NCI-H2171 (cell line): ENCODE results near the gene TMEM209.
"Not testable (repeated sequence)": the region's sequence is repeated elsewhere in the genome, so short reads cannot be mapped to it uniquely, and the experiment has no call there.

Experiments used
- DNase-seq: peaks from one replicate; lab custom pipeline; 2025; lab: John Stamatoyannopoulos, UW

TMEM209 gene

DNA sequence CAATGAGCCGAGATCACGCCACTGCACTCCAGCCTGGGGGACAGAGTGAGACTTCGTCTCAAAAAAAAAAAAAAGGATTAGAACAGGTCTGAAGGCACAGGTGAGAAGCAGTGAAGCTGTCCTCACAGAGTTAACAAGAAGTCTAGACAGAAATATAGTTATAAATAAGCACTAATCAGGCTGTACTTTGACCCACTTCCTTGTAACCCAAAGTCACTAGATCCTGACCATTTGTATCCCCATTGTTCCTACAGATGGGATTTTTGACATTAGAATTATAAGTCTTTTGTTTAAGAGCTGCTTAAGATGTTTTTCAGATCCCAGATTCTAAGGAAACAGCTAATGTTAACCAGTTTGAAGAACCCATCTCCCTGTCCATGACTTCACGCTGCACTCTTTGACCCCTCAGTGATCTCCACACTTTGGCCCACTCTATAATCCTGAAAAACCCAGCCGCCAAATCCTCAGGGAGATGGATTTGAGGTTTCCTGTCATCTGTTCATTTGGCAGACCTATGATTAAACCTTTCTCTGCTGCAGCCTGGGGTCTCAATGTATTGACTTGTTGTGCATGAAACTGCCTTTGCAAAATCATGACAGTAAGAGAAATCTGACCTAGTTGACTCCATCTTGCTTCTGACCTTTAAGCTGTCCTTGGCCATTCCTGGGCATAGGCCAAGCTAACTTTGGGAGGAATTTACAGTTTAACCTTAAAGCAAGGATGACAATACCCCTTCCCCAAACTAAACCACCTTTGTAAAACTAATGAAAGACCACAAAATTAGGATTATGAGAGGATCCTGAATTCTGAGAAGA is 13.8 kb upstream of the TMEM209 start:
- DNase-seq, result no peak

DNA sequence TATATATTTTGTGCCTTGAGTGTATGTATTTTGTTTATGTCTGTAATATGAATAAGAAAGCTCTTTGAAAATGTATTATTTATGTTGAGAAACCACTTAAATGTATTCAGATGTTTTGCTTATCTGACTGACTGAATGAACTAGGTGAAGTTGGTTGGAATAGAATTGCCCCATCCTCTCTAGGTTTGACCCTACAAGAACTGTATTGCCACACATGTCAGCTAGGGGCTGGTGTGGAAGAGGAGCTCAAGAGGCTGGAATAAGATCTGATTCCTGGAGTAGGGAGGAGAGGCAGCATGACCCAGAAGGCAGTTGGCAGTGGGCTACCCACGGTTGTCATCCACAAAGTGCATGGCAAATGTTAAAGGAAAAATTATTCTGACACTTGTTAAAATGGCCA is 11.5 kb upstream of the TMEM209 start:
- DNase-seq, result no peak

DNA sequence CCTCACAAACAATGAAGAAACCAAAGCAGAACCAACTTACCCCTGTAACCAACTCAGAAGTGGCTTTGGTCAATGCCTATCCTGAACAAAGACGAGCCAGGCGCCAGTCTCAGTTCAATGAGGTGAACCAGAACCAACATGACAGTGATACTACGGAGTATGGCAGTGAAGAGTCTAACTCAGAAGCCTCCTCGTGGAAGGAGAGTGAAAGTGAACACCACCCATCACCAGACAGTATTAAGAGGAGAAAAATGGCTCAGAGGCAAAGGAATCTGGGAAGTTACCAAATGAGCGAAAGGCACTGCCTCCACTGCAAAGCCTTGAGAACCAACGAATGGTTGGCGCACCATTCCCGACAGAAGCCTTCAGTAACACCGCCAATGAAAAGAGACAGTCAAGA is 10.8 kb upstream of the TMEM209 start:
- no peak for DNase-seq

DNA sequence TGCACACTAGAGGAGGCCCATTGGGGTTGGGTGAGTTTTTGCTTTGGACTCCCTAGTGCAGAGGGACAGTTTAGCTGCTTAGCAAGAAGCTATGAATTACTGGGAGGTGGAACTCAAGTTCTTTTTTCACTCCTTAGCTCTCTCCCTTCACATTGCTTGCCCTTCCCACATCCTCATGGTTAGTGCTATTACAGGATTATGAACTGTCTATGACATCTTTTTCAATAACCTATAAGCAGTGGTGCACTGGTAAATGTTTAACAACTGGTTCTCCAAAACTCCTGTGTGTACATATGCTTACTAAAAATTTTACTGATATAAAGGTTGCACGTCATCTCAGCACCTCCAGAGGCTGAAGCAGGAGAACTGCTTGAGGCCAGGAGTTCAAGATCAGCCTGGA is 8.6 kb upstream of the TMEM209 start:
- no peak for DNase-seq

DNA sequence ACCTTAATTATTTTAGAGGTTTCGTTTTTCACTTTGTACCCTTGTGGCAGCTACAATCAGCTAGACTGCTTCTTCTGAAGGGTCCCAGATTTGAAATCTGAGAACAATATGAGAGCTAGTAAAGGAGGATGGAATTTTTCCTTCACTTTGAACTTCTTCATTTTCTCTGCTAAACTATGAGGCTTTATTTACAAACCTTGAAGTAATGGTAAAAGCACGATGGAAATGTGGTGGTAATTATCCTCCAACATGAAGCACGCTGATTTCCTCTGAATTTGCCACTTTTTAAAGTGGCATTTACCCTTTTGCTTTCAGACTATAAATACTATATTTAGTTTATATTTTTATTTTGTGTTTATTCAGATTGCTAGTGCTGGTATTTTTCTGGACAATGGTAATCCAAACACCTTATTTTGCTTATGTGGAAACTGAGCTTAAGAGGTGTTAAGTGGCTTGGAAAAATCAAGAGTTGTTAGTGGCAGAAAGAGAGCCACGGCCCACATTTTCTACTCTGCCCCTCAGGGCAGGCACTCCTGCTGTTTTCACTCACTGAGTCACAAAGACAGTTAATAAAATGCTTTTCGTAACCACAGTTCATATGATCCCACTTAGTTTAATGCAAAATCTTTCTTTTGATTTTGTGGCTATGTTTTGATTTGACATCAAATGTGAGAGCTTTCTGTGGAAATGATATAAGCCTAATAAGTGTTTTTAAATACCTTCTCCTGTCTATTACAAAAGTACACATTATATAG is 5.2 kb upstream of the TMEM209 start:
- DNase-seq, result no peak

DNA sequence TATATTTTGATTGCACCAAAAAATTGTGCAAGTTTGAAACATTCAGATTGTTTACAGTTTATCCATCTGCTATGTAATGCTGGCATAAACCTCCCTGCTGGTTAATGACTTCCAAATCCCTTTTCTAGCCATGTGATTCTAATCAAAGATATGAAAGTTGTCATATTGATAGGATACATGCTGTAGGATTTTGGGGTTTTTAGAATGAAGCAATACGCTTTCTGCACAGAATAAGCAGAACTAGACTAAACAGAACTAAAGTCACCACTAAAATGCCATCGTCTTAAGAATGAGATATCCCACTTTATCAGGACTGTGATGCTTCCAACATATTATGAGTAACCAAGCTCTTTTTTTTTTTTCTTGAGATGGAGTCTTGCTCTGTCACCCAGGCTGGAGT is 3.3 kb upstream of the TMEM209 start:
- DNase-seq, result no peak

DNA sequence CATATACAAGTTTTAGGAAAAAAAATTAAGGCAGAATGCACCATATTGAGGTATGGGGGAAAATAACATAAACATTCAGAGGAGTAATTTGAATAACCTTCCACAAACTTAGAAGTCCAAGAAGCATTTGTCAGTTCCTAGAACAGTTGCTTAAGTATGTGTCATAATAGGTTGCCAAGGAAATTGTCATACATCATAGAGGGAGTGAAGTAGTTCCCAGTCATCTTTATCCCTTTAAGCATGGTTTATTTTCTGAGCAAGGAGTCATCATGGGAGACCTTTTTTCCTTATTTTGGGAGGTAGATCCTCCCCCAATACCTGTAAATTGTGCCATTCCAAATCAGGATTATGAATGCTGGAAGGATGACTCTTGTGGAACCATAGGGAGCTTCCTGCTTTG is 2.4 kb upstream of the TMEM209 start, which contains the start of gene SSMEM1:
TSS of gene SSMEM1 (plus strand) at position 219 of the 400 bp plus-strand sequence. CDS start at position 270, 51 bp downstream.
- DNase-seq, result no peak

DNA sequence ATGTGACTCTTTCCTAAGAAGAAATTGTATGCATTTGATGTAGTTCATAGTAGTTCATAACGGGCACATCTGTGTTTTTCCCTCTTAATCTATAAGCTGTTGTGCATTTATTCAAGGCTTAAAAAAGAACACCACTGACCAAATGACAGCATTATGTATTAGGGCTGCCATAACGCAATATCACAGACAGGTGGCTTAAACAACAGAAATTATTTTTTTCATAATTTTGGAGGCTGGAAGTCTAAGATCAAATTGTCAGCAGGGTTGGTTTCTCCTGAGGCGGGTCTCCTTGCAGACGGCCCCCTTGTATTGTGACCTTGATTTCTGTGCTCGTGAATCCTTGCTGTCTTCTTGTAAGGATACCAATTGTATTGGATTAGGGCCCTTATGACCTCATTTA is 1.8 kb upstream of the TMEM209 start:
- no peak for DNase-seq

DNA sequence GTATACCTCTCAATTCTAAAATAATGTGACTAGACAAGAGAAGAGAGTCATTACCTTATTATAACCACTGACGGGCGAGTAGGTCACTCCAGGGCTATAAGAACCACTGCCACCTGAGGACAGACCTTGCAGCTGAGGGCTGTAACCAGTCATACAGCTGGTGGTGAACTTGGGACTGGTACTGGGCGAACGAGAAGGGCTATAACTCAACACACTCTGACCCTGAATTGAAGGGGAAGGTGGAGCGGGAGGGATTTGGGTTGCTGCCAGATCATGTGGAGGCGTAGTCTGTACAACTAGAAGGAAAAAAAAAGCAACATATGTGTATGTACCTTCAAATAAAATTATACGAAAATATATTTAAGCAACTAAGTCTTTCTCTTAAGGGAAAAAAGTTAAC is 3.4 kb downstream of the TMEM209 start:
- no peak for DNase-seq

DNA sequence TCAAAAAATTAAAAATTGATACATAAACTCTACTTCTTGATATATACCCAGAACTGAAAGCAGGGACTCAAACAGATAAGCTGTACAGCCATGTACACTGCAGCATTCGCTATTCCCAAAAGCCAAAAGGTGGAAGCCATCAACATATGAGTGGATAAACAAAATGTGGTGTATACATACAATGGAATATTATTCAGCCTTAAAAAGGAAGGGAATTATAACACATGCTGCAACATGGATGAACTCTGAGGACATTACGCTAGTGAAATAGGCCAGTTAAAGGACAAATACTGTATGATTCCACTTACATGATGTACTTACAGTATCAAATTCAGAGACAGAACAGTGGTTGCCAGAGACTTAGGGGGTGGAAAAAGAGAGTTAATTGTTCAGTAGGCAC is 8.1 kb downstream of the TMEM209 start:
- no peak for DNase-seq

DNA sequence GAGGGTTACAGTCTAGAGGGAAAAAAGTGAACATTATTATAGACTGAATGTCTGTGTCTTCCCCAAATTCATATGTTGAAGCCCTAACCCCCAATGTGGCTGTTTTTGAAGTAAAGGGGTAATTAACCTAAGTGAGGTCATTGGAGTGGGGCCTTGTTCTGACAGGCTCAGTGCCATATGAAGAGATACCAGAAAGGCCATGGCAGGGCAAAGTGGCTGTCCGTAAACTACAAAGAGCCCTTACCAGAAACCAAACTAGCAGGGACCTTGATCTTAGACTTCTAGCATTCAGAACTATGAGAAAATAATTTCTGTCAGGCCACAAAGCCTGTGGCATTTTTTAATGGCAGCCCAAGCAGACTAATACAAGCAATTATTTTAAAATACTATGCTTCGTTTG is 8.7 kb downstream of the TMEM209 start:
- DNase-seq, result no peak

DNA sequence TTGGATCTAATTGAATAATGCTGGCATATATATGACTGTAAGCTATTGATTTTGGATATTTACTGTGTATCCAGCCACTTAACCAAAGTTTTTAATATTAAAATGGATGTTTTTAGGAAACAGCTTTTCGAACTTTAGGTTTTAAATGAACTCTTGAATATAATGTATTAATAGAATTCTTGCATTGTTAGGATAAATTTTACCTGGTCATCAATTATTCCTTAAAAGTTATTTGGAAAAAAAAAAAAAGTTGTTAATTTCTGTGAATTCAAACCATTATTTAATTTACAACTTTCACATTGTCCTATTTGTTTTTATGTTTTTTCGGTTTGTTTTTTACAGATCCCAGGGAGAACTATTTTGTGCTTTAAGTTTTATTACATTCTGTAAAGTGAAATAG is 9.8 kb downstream of the TMEM209 start:
- DNase-seq, result no peak

DNA sequence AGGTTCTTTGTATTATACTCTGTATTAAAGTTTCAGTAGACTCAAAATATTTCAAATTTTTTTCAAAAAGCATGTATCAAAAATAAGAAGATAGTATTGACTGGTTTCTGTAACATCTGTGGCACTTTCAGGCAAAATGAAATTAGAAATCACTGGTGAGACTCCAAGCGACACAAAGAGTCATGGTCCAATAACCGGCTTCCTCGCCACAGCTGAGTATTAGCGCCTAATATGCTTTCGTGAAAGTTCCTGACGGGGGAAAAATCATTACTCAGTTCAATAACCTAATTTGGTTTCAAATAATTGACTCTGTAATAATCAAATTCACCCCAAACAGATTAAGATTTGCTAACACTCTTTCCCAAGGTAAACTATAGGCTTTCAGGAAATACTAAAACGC is 13.4 kb downstream of the TMEM209 start:
- DNase-seq, result no peak

DNA sequence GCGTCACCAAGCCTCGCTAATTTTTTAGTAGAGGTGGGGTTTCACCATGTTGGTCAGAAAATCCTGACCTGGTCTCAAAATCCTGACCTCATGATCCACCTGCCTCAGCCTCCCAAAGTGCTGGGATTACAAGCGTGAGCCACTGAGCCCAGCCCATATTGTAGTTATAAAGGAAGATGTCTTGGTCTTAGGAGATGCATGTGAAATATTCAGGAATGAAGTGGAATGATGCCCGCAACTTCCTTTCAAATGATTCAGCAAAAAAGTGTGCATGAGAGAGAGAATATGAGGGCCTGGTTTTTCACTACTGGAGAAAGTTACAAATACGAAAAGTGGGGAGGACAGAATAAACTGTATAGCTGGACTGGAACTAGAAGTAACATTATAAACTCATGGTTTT is 15.9 kb downstream of the TMEM209 start:
- no peak for DNase-seq

DNA sequence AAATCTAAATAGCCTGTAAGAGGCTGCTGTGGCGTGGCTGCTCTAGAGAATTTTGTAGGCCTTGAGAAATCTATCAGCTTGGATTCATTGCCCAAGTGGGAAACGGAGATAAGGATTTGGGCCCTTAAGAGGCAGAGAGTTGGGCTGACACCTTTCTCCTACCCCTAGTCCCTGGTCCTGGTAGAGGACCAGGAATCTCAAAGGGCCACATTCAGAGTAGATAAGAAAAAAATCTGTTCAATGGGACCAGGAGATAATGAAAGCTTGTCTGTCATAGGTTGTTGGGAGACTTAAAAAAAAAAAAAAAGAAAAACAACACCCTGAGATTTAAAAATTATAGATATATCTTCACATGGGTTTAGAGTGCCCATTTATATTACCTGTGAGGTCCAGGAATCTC is 17.8 kb downstream of the TMEM209 start:
- no peak for DNase-seq

DNA sequence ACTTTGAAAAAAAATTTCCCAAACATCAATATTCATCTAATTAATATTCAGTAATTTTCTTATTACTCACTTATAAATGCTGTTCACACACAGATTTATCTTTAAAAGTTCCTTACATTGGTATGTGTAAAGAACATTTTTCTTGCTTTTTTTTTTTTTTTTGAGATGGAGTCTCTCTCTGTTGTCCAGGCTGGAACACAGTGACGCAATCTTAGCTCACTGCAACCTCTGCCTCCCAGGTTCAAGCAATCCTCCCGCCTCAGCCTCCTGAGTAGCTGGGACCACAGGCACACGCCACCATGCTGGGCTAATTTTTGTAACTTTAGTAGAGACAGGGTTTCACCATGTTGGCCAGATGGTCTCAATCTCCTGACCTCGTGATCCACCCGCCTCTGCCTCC is 20.9 kb downstream of the TMEM209 start:
- DNase-seq, result not testable (repeated sequence)

DNA sequence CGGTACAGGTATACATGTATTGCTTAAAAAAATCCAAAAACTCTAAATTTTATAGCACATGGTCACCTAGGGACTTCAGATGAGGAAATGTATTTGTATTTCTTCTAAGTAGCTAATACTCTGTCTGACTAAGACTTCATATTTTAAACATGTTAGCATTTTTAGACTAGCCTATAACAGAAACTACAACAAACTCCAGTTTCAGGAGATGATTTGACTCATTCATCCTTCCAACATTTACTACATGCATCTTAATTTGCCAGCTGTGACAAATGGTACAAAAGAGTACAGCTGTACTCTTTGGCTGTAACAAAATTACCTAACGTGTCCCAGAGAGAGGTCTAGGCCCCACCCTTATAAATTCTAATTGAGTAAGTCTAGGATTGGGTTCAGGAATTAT is 22.2 kb downstream of the TMEM209 start:
- DNase-seq, result no peak

DNA sequence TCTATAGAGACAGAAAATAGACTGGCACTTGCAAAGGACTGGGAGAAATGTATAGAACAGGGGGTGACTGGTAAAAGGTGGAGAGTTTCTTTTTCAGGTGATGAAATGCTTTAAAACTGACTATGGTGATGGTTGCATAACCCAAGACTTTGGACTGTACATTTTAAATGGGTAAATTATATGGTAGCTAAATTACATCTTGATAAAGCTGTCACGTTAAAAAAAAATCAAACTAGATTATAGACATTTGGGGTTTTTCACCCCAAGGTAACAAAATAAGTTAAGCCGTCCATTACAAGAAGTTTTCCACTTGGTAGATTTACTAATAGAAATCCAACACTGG is 24.0 kb downstream of the TMEM209 start:
- no peak for DNase-seq

DNA sequence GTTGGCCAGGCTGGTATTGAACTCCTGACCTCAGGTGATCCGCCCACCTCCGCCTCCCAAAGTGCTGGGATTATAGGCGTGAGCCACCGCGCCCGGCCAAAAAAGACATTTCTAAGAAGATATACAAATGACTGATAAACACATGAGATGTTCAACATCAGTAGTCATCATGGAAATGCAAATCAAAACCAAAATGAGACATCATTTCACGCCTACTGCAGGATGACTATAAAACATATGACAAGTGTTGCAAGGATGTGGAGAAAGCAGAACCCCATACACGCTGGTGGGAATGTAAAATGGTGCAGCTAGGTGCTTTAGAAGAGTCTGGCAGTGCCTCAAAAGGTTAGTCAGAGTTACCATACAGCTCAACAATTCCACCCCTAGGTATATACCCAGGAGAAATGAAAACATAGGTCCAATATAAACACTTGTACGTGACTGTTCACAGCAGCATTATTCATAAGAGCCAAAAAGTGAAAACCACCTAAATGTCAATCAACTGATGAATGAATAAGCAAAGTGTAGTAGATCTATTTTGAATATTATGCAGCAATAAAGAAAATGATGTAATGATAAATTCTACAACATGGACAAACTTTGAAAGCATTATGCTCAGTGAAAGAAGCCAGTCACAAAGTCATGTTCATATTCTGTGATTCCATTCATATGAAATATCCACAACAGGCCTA is 24.5 kb downstream of the TMEM209 start:
- DNase-seq, result no peak

DNA sequence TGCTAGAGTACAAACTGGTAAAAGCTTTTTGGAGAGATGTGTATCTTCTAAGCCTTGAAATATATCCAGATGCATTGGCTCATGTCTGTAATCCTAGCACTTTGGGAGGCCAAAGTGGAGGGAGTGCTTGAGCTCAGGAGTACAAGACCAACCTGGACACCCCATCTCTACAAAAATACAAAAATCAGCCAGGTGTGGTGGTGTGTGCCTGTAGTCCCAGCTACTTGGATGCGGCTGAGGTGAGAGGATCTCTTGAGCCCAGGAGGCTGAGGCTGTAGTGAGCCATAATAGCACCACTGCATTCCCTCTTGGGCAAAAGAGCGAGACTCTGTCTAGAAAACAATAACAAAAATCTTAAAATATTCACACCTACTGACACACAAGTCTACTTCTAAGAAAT is 25.6 kb downstream of the TMEM209 start:
- no peak for DNase-seq

DNA sequence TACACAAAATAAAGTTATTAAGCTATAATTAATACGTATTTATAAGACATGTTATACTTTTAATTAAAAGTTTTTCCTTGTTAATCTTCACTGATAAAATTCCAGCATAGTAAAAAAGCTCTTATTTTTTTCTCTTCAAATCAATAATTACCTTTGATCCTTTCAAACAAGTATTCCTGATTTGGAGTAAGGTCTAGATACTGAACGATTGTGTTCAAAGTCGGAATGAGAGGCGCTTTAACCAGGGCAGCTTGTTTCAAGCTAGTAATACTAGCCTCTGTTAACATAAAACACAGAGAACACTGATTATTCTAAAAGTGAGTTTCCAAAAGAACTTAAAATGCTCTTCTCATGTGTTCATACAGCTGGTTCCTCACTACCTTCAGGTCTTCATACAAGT is 27.0 kb downstream of the TMEM209 start:
- DNase-seq, result no peak

DNA sequence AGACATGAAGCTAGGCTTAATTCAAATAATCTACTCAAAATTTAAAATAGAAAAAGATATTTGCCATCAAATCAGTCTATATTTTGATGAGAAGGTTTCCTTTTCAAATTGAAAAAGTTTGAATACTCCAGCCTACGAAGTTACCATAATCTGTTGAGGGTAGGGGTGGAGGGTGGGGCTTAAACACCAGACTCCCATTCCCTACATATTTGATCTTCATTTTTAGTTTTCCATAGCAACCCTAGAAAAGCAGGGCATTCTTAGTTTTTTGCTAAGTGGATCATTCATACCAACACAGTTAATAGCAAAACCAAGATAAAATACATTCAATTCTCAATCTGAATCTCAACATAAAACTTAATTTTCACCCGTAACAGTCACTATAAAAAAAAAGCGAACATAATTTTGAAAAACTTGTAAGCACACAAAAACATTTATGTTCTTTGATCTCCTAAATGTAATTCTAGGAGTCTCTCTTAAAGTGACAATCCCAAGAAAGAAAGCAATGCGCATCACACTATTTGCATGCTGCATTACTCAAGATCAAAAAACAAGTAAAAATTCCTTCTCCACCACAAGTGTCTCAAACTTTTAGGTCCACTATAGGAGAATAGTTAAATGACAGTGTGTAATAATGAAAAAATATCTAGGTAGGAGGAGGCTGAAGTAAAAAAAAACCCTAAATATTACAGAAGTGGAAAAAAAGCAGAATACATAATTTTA is 30.8 kb downstream of the TMEM209 start:
- DNase-seq, result no peak
